ENCODE data around the gene TIAL1.

DNA sequence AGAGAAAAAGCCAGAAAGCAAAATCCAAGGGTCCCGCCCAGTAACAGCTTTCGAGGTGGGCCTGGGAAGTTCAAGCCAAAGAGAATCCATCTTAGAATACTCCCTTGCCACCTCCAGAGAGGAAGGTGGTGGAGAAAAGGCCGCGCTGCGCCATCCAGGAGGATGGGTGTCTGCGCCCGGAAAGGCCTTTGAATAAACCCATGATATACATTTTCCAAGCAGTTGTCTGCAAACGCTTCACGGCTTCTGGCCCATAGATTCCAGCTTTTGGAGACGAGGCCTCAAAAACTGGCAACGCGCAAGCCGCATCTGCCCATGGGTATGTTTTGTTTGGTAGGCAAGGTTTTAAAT is 72.1 kb downstream of the TIAL1 start:
- TF ChIP-seq, protein P1, sequence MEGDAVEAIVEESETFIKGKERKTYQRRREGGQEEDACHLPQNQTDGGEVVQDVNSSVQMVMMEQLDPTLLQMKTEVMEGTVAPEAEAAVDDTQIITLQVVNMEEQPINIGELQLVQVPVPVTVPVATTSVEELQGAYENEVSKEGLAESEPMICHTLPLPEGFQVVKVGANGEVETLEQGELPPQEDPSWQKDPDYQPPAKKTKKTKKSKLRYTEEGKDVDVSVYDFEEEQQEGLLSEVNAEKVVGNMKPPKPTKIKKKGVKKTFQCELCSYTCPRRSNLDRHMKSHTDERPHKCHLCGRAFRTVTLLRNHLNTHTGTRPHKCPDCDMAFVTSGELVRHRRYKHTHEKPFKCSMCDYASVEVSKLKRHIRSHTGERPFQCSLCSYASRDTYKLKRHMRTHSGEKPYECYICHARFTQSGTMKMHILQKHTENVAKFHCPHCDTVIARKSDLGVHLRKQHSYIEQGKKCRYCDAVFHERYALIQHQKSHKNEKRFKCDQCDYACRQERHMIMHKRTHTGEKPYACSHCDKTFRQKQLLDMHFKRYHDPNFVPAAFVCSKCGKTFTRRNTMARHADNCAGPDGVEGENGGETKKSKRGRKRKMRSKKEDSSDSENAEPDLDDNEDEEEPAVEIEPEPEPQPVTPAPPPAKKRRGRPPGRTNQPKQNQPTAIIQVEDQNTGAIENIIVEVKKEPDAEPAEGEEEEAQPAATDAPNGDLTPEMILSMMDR (IDR thresholded peaks at IDR 0.05), result no peak
- no peak for TF ChIP-seq POLR2A (IDR thresholded peaks at IDR 0.05)
